ENCODE results near the gene KIAA0825. TPM values are rescaled to one million over a fixed set of nuclear protein-coding genes. Genes with fewer than 3 reads are reported as not detected.

The KIAA0825 gene
- total RNA-seq, 2 experiments from 2014 or later, result 0.19 to 0.32 TPM

- no peak overlapping the region for H3K27ac ChIP-seq (ENCODE audit: low read depth, low read length, poor library complexity, severe bottlenecking)
- no peaks in the 10 kb centered on the region for H4K20me1 ChIP-seq (ENCODE audit: insufficient read depth, low read length)
- POLR2A ChIA-PET, result interaction anchor here (1.1 kb wide), 1 partner anchor 581 kb away, joined by 3 read pairs; no protein-coding TSS in a partner anchor
- DNase-seq (ENCODE audit: low spot score), result no peak
- H3K4me3 ChIP-seq (ENCODE audit: low read depth, low read length, poor library complexity, severe bottlenecking), result no peak overlapping the region
- H3K79me2 ChIP-seq (ENCODE audit: insufficient read depth, low read depth, low read length), result no peaks in the 10 kb centered on the region
- no peaks in the 10 kb centered on the region for H3K4me1 ChIP-seq (ENCODE audit: insufficient read depth, low read length, poor library complexity, severe bottlenecking)
- H3K4me2 ChIP-seq (ENCODE audit: low read length), result no peak overlapping the region
- intact Hi-C loops (cut with micrococcal nuclease; ENCODE audit: unreplicated experiment), result no loop called here
- H3K9me3 ChIP-seq (ENCODE audit: low read length), result no peaks in the 10 kb centered on the region
- H3K36me3 ChIP-seq (ENCODE audit: insufficient read depth, low read length), result no peaks in the 10 kb centered on the region
- no peaks in the 10 kb centered on the region for H3K9me2 ChIP-seq (ENCODE audit: insufficient read depth, low read length)
- no peak for TF ChIP-seq EZH2phosphoT487 (IDR thresholded peaks at IDR 0.05; ENCODE audit: borderline replicate concordance, low read depth, low read length)
- TF ChIP-seq CTCF (conservative IDR thresholded peaks at IDR 0.05; ENCODE audit: low read length), result no peak
- H2AFZ ChIP-seq (ENCODE audit: low read length), result no peak overlapping the region
- CTCF ChIA-PET (ENCODE audit: unreplicated experiment), result no interaction called here
- no TSS peak for BruUV-seq (replicated peaks)
These were observed 291.8 kb downstream of the KIAA0825 start for GRCh38 chr5:94326586-94326985.

GRCh38 chr5:94316916-94317838 lies 301.2 kb downstream of the KIAA0825 start:
- Histone ChIP-seq H4K20me1 (ENCODE audit: insufficient read depth, low read length) (no peaks in the 10 kb centered on the region), H3K9me2 (ENCODE audit: insufficient read depth, low read length) (no peaks in the 10 kb centered on the region), H3K27ac (ENCODE audit: low read depth, low read length, poor library complexity, severe bottlenecking) (no peak overlapping the region), H3K4me2 (ENCODE audit: low read length) (no peak overlapping the region), H3K4me1 (ENCODE audit: insufficient read depth, low read length, poor library complexity, severe bottlenecking) (no peaks in the 10 kb centered on the region), H3K79me2 (ENCODE audit: insufficient read depth, low read depth, low read length) (no peaks in the 10 kb centered on the region), H2AFZ (ENCODE audit: low read length) (no peak overlapping the region), H3K36me3 (ENCODE audit: insufficient read depth, low read length) (no peaks in the 10 kb centered on the region), H3K9me3 (ENCODE audit: low read length) (no peaks in the 10 kb centered on the region), H3K4me3 (ENCODE audit: low read depth, low read length, poor library complexity, severe bottlenecking) (no peak overlapping the region)
- intact Hi-C loops (cut with micrococcal nuclease; ENCODE audit: unreplicated experiment), result no loop called here
- DNase-seq (ENCODE audit: low spot score), result no peak
- TF ChIP-seq CTCF (conservative IDR thresholded peaks at IDR 0.05; ENCODE audit: low read length) (no peak), EZH2phosphoT487 (IDR thresholded peaks at IDR 0.05; ENCODE audit: borderline replicate concordance, low read depth, low read length) (no peak)
- ChIA-PET CTCF (ENCODE audit: unreplicated experiment) (no interaction called here), POLR2A (no interaction called here)
- no TSS peak for BruUV-seq (replicated peaks)
